Left ventricle myocardium inferior (tissue), 1 donor: Measurements from ENCODE around the gene DCP1B. TPM values are rescaled to one million over a fixed set of nuclear protein-coding genes. Genes with fewer than 3 reads are reported as not detected.
A peak's percentile ranks its signal among the peaks of the same experiment; 100 is the strongest.

ENCODE experiments used
- DNase-seq: peaks from one replicate; pipeline ENCODE4 v3.0.0-alpha.2; 2020
- H3K27ac ChIP-seq: fragments of 200-600 bp; replicated peaks from 2 replicates; pipeline ENCODE4 v1.8.0; 2021
- H3K27me3 ChIP-seq: fragments of 200-600 bp; 2 replicates; pipeline ENCODE4 v1.8.0; 2021; ENCODE audit warnings: low read depth
- H3K36me3 ChIP-seq: fragments of 200-600 bp; 2 replicates; pipeline ENCODE4 v1.8.0; 2021
- H3K4me1 ChIP-seq: fragments of 200-600 bp; 2 replicates; pipeline ENCODE4 v1.8.0; 2021
- H3K4me3 ChIP-seq: fragments of 200-600 bp; 2 replicates; pipeline ENCODE4 v1.8.0; 2021; ENCODE audit warnings: mild to moderate bottlenecking, moderate library complexity
- H3K9me3 ChIP-seq: fragments of 200-600 bp; replicated peaks from 2 replicates; pipeline ENCODE4 v1.8.0; 2021
- intact Hi-C: fragments of 100-400 bp; cut with micrococcal nuclease; formaldehyde crosslinking; loops from one replicate; pipeline ENCODE4 v1.11.0; 2022
- total RNA-seq: library from RNA; stranded (reverse); fragmentation: NEBNext Ultra II Directional; extraction: Animal tissue kit (Norgen Biotek cat#: 25700); gene quantifications from one replicate; pipeline ENCODE4 v1.2.1, GENCODE V29; 2021
- TF ChIP-seq, protein P1 (sequence below): fragments of 200-600 bp; IDR thresholded peaks from 2 replicates; pipeline ENCODE4 v1.8.0; 2021; ENCODE audit warnings: antibody characterized with exemption, mild to moderate bottlenecking, borderline replicate concordance
- donor health status: DM: no; HTN: yes; CAD: no; lungs with severe emphysema.

Gene DCP1B
- total RNA-seq, 1 donor from 2014 or later: 1.7 TPM

DNA sequence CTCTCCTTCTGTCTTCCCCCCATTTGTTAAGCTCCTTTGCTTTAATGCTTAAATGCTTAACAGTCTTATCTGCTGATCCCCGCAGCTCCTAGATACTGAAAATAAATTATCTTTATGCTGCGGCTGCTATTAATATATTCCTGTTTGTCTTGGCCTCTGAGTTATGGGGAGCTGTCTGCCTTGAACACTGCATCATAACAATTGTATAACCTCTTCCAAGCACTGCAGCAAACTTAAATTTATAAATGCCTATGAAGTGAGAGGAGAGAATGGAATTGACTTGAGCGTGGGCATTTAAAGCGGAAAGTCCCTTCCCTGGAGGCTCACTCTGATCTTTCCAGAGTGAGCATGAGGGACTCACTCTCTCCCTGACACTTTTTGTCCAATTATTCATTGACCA lies 23.1 kb upstream of the DCP1B start:
- intact Hi-C loops: no loop called here
- H3K36me3 ChIP-seq: peaks cover 8% of the 10 kb centered on the region
- H3K4me1 ChIP-seq: peaks cover 100% of the 10 kb centered on the region
- DNase-seq: no peak
- TF ChIP-seq, protein P1, sequence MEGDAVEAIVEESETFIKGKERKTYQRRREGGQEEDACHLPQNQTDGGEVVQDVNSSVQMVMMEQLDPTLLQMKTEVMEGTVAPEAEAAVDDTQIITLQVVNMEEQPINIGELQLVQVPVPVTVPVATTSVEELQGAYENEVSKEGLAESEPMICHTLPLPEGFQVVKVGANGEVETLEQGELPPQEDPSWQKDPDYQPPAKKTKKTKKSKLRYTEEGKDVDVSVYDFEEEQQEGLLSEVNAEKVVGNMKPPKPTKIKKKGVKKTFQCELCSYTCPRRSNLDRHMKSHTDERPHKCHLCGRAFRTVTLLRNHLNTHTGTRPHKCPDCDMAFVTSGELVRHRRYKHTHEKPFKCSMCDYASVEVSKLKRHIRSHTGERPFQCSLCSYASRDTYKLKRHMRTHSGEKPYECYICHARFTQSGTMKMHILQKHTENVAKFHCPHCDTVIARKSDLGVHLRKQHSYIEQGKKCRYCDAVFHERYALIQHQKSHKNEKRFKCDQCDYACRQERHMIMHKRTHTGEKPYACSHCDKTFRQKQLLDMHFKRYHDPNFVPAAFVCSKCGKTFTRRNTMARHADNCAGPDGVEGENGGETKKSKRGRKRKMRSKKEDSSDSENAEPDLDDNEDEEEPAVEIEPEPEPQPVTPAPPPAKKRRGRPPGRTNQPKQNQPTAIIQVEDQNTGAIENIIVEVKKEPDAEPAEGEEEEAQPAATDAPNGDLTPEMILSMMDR: no peak
- peak overlapping the region; percentile 3 for H3K27ac ChIP-seq
- no peaks in the 10 kb centered on the region for H3K27me3 ChIP-seq
- no peaks in the 10 kb centered on the region for H3K9me3 ChIP-seq
- no peak overlapping the region for H3K4me3 ChIP-seq

DNA sequence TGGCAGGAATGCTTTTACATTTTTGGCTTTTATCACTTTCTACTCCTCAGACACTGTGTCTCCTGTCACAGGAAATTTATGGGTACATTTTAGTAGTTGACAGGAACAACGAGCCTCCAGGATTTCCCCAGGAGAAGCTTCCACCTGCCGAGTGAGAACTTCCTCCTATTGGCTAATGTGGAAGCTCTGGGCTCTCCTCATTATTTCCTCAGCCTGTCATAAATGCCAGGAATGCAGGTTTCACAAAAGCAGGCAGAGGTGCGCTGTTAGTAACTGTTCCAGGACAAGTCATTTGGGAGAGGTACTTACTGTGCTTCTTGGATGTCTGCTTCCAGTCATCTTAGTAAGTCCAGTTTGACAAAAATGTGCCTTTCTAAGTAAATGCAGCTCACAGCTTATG lies 19.1 kb upstream of the DCP1B start:
- Histone ChIP-seq H3K4me1 (peaks cover 98% of the 10 kb centered on the region), H3K9me3 (no peaks in the 10 kb centered on the region), H3K27ac (no peak overlapping the region), H3K4me3 (no peak overlapping the region), H3K36me3 (peaks cover 12% of the 10 kb centered on the region), H3K27me3 (no peaks in the 10 kb centered on the region)
- intact Hi-C loops: no loop called here
- no peak for DNase-seq
- TF ChIP-seq, protein P1: no peak

DNA sequence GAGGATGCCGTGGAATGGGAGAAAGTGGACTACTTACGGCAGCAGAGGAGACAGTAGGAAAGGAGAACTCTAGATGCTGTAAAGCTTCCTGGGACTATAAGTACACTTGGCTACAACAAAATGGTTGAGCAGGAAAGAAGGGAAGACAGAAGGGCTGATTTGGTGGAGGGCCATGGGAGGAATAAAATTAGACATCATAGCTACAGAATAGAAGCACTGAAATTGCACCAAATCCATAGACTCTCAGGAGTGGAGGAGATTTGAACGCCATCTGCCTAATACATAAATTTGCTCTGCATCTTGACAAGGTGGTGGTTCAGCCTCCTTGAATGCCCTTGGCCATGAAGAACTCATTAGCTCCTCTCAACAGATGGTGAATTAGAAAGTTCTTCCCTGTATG lies 16.3 kb upstream of the DCP1B start:
- Histone ChIP-seq H3K9me3 (no peaks in the 10 kb centered on the region), H3K36me3 (peaks cover 12% of the 10 kb centered on the region), H3K27me3 (no peaks in the 10 kb centered on the region), H3K4me3 (no peak overlapping the region), H3K27ac (no peak overlapping the region), H3K4me1 (peaks cover 96% of the 10 kb centered on the region)
- intact Hi-C loops: no loop called here
- no peak for DNase-seq
- TF ChIP-seq, protein P1: no peak

DNA sequence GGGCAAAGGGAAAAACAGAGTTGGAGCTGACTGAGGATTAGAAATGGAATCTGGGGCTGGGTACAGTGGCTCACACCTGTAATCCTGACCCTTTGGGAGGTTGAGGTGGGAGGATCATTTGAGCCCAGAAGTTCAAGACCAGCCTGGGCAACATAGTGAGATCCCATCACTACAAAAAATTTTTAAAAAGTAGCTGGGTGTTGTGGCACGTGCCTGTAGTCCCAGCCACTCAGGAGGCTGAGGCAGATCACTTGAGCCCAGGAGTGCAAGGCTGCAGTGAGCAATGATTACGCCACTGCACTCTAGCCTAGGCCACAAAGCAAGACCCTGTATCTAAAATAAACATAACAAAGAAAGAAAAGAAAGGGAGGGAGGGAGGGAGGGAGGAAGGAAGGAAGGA lies 14.9 kb upstream of the DCP1B start:
- no peak for DNase-seq
- H3K27me3 ChIP-seq: no peaks in the 10 kb centered on the region
- peaks cover 4% of the 10 kb centered on the region for H3K36me3 ChIP-seq
- no peak overlapping the region for H3K27ac ChIP-seq
- no peaks in the 10 kb centered on the region for H3K9me3 ChIP-seq
- H3K4me3 ChIP-seq: no peak overlapping the region
- intact Hi-C loops: no loop called here
- peaks cover 96% of the 10 kb centered on the region for H3K4me1 ChIP-seq
- TF ChIP-seq, protein P1: no peak

DNA sequence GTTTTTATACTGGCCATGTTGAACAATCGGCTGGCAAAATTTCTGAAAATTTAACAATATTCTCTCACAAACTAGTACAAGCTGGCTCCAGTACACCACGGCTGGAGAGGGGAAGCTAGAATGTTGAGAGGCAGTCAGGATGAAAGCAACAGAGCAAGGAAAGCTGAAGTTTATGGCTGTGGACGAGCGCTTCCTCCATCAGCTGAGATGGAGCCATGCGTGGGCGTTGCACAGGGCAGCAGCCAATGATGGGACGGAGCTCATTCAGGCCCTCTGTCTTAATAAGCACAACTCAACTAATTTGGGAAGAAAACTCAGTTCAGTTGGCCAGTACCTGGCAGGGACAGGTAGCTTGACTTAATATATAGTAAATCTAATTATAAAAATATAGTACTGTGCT lies 14.1 kb upstream of the DCP1B start:
- Histone ChIP-seq H3K27ac (peak overlapping the region; percentile 44), H3K36me3 (peaks cover 4% of the 10 kb centered on the region), H3K9me3 (no peaks in the 10 kb centered on the region), H3K4me3 (no peak overlapping the region), H3K4me1 (peaks cover 96% of the 10 kb centered on the region), H3K27me3 (no peaks in the 10 kb centered on the region)
- TF ChIP-seq, protein P1: no peak
- DNase-seq: no peak
- intact Hi-C loops: no loop called here
